SH-SY5Y (cell line): ENCODE data around the gene TUBA4B.

Experiments
- GATA2 ChIP-seq: IDR thresholded peaks from 2 replicates; pipeline ENCODE4 v1.6.1; 2011; ENCODE audit warnings: mild to moderate bottlenecking, low read depth, low read length
- GATA3 ChIP-seq: IDR thresholded peaks from 2 replicates; pipeline ENCODE4 v1.6.1; 2011; ENCODE audit warnings: low read depth, mild to moderate bottlenecking, low read length, moderate library complexity

GRCh38 chr2:219205981-219206327 is 47.1 kb upstream of the TUBA4B start:
- TF ChIP-seq GATA3, result no peak
- TF ChIP-seq GATA2, result no peak
